ENCODE measurements around the gene IPCEF1. TPM values are rescaled to one million over a fixed set of nuclear protein-coding genes. Genes with fewer than 3 reads are reported as not detected.

The IPCEF1 gene
- total RNA-seq, 4 donors from 2014 or later, result 0.63 to 5.3 (median 1.9) TPM

DNA sequence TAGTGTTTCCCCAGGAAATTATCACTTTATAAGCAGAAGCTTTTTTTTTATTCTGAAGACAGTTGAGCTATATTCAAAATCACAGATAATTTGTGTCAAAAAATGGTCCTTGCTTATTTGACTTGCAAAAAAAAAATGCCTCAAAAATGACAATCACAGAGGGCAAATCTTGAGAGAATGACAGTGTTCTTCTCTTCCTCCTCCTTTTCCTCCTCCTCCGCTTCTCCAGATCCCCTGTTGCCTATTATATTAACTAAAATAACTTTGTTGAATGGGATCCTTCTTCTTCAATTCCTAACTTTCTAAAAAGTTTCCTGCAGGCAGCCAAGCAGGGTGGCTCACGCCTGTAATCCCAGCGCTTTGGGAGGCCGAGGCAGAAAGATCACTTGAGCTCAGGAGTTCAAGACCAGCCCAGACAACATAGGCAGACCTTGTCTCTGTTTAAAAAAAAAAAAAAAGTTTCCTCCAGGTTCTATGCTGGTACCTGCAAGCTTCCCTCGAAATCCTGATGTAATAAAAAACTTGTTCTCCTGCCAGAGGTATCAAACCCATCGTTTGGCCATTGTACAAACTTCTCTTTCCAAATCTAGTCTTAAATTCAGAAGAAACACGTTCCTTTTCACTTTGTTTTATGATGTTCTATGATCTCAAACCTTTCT lies 128.6 kb downstream of the IPCEF1 start:
- DNase-seq (ENCODE audit: low spot score in 2 of 2), result no peak
- Histone ChIP-seq H3K36me3 (no peaks in the 10 kb centered on the region), H3K27ac (no peak overlapping the region), H3K9me3 (no peaks in the 10 kb centered on the region), H3K4me3 (no peak overlapping the region), H3K4me1 (peaks cover 0 to 5% (median 0%) of the 10 kb centered on the region in 4 donors), H3K27me3 (no peaks in the 10 kb centered on the region)
- 78 to 82% methylated on average over 7 of the region's 7 CpGs for WGBS, 2 donors
- no peak for TF ChIP-seq POLR2A (IDR thresholded peaks at IDR 0.05)
- TF ChIP-seq, protein P1, sequence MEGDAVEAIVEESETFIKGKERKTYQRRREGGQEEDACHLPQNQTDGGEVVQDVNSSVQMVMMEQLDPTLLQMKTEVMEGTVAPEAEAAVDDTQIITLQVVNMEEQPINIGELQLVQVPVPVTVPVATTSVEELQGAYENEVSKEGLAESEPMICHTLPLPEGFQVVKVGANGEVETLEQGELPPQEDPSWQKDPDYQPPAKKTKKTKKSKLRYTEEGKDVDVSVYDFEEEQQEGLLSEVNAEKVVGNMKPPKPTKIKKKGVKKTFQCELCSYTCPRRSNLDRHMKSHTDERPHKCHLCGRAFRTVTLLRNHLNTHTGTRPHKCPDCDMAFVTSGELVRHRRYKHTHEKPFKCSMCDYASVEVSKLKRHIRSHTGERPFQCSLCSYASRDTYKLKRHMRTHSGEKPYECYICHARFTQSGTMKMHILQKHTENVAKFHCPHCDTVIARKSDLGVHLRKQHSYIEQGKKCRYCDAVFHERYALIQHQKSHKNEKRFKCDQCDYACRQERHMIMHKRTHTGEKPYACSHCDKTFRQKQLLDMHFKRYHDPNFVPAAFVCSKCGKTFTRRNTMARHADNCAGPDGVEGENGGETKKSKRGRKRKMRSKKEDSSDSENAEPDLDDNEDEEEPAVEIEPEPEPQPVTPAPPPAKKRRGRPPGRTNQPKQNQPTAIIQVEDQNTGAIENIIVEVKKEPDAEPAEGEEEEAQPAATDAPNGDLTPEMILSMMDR (IDR thresholded peaks at IDR 0.05), result no peak
- no peak for TF ChIP-seq EP300 (IDR thresholded peaks at IDR 0.05)

DNA sequence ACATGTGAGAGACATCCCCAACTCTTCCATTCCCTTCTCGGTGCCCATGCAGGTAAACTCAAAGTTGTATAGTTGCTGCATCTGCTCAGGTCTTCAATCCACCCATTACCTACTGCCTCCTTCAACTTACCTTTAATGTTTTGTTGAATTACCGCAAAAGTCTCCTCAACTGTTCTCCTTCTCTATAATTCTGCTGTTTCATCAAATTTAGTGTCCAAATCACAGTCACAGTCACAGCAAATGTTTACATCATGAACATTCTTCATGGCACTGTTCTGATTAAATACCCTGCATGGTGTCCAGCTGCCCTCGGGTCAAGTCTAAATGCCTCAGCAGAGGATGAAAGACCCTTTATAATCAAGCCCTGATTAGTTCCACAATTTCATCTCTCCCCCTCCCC lies 130.1 kb downstream of the IPCEF1 start:
- Histone ChIP-seq H3K27me3 (no peaks in the 10 kb centered on the region), H3K4me3 (no peak overlapping the region), H3K9me3 (no peaks in the 10 kb centered on the region), H3K4me1 (no peaks in the 10 kb centered on the region), H3K27ac (no peak overlapping the region), H3K36me3 (no peaks in the 10 kb centered on the region)
- WGBS, 2 donors, result 68 to 75% methylated on average over 3 of the region's 3 CpGs
- TF ChIP-seq EP300 (IDR thresholded peaks at IDR 0.05), result no peak
- TF ChIP-seq, protein P1 (IDR thresholded peaks at IDR 0.05), result no peak
- TF ChIP-seq POLR2A (IDR thresholded peaks at IDR 0.05), result no peak
- no peak for DNase-seq (ENCODE audit: low spot score in 2 of 2)

DNA sequence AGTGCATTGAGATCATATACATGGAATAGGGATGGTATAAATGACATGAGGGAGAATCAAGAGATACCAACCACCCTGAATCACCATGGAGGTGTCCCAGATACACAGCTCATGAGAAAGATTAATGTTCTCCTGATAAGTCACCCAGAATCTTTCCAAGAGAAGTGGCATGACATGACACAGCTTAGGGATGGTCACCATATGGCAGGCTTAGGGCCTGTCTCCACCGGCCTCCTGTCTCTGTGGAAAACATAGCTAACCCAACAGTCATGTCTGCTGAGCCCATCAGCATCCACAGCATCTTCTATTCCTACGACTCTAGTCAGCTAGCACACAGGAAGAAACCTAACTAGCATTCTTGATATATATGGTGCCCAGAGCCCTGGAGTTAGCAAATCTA lies 133.3 kb downstream of the IPCEF1 start:
- Histone ChIP-seq H3K4me3 (no peak overlapping the region), H3K9me3 (no peaks in the 10 kb centered on the region), H3K27me3 (no peaks in the 10 kb centered on the region), H3K4me1 (no peaks in the 10 kb centered on the region), H3K27ac (no peak overlapping the region), H3K36me3 (no peaks in the 10 kb centered on the region)
- WGBS, 2 donors, result 100% methylated on average over 2 of the region's 2 CpGs
- TF ChIP-seq EP300 (IDR thresholded peaks at IDR 0.05), result no peak
- TF ChIP-seq, protein P1 (IDR thresholded peaks at IDR 0.05), result no peak
- TF ChIP-seq POLR2A (IDR thresholded peaks at IDR 0.05), result no peak
- no peak for DNase-seq (ENCODE audit: low spot score in 2 of 2)

GRCh38 chr6:154222716-154223115 lies 133.9 kb downstream of the IPCEF1 start:
- H3K36me3 ChIP-seq, result no peaks in the 10 kb centered on the region
- TF ChIP-seq EP300 (IDR thresholded peaks at IDR 0.05) (no peak), POLR2A (IDR thresholded peaks at IDR 0.05) (no peak)
- TF ChIP-seq, protein P1 (IDR thresholded peaks at IDR 0.05), result no peak
- no peak overlapping the region for H3K27ac ChIP-seq
- H3K4me1 ChIP-seq, result no peaks in the 10 kb centered on the region
- no peak for DNase-seq (ENCODE audit: low spot score in 2 of 2)
- no peak overlapping the region for H3K4me3 ChIP-seq
- no peaks in the 10 kb centered on the region for H3K27me3 ChIP-seq
- 65 to 74% methylated on average over 6 of the region's 6 CpGs for WGBS, 2 donors
- H3K9me3 ChIP-seq, result no peaks in the 10 kb centered on the region

DNA sequence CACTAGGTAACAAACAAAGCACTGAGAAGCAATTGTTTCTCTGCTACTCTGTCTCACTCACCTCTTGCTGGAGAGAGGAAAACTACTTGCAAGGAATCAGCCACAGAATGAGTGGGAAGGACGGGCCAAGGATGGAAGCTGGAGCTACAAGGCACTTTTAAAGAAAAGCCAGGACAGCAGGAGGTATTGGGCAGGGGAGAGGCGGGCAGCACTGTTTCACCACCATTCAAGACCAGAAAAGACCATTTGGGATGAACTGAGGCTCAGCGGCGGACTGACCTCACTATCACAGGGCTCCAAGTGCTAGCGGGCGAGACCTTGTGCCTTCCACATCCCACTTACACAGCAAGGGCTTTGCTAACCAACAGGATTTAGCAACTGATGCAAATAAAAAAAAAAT lies 137.4 kb downstream of the IPCEF1 start:
- Histone ChIP-seq H3K9me3 (no peaks in the 10 kb centered on the region), H3K4me1 (no peaks in the 10 kb centered on the region), H3K36me3 (no peaks in the 10 kb centered on the region), H3K27ac (no peak overlapping the region), H3K27me3 (no peaks in the 10 kb centered on the region), H3K4me3 (no peak overlapping the region)
- TF ChIP-seq EP300 (IDR thresholded peaks at IDR 0.05), result no peak
- no peak for TF ChIP-seq POLR2A (IDR thresholded peaks at IDR 0.05)
- TF ChIP-seq, protein P1 (IDR thresholded peaks at IDR 0.05), result no peak
- 92 to 93% methylated on average over 6 of the region's 6 CpGs for WGBS, 2 donors
- no peak for DNase-seq (ENCODE audit: low spot score in 2 of 2)

Data from tibial nerve (tissue), 4 donors.